ENCODE measurements around the gene WSCD1.

Gene WSCD1

DNA sequence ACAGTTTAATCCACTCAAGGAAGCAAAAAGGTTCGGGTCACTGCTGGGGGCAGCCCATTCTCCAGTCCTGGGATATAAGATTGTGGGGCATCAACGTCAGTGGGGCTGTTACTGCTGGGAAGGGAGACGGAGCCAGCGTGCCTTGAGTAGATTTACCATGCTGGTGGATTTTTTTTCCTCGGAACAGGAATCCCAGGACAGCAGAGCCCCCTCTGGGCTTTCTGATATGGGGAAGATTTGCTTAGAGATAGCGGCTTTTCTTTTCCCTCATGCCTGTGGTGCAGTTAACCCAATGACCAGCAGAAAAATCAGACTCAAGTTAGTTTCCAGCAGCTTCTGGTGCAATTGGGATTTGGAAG is 35.4 kb downstream of the WSCD1 start:
- Histone ChIP-seq H3K4me1 (ENCODE audit: insufficient read depth, low read length) (no peaks in the 10 kb centered on the region), H3K4me2 (ENCODE audit: insufficient read depth, low read length) (no peak overlapping the region), H3K27ac (ENCODE audit: low read length) (no peak overlapping the region), H3K4me3 (ENCODE audit: low read depth in 1 of 2, low read length in 2 of 2) (no peak overlapping the region), H3K79me2 (ENCODE audit: insufficient read depth, low read length) (no peaks in the 10 kb centered on the region), H2AFZ (ENCODE audit: low read depth, low read length) (no peak overlapping the region), H4K20me1 (ENCODE audit: insufficient read depth, low read length) (no peaks in the 10 kb centered on the region), H3K36me3 (ENCODE audit: insufficient read depth, low read length) (no peaks in the 10 kb centered on the region), H3K27me3 (ENCODE audit: insufficient read depth, low read length, poor library complexity) (no peaks in the 10 kb centered on the region), H3K9ac (ENCODE audit: low read depth, low read length) (no peak overlapping the region), H3K9me3 (ENCODE audit: insufficient read depth, low read length, severe bottlenecking) (no peaks in the 10 kb centered on the region)
- TF ChIP-seq, protein P1, sequence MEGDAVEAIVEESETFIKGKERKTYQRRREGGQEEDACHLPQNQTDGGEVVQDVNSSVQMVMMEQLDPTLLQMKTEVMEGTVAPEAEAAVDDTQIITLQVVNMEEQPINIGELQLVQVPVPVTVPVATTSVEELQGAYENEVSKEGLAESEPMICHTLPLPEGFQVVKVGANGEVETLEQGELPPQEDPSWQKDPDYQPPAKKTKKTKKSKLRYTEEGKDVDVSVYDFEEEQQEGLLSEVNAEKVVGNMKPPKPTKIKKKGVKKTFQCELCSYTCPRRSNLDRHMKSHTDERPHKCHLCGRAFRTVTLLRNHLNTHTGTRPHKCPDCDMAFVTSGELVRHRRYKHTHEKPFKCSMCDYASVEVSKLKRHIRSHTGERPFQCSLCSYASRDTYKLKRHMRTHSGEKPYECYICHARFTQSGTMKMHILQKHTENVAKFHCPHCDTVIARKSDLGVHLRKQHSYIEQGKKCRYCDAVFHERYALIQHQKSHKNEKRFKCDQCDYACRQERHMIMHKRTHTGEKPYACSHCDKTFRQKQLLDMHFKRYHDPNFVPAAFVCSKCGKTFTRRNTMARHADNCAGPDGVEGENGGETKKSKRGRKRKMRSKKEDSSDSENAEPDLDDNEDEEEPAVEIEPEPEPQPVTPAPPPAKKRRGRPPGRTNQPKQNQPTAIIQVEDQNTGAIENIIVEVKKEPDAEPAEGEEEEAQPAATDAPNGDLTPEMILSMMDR (IDR thresholded peaks at IDR 0.05; ENCODE audit: borderline replicate concordance, extremely low read depth, low read length, poor library complexity, severe bottlenecking), result no peak
- no peak for TF ChIP-seq EZH2 (IDR thresholded peaks at IDR 0.05; ENCODE audit: borderline replicate concordance, low read depth, low read length, severe bottlenecking)
- ATAC-seq (ENCODE audit: insufficient read depth, low read depth), result no peak
- DNase-seq, result no peak

DNA sequence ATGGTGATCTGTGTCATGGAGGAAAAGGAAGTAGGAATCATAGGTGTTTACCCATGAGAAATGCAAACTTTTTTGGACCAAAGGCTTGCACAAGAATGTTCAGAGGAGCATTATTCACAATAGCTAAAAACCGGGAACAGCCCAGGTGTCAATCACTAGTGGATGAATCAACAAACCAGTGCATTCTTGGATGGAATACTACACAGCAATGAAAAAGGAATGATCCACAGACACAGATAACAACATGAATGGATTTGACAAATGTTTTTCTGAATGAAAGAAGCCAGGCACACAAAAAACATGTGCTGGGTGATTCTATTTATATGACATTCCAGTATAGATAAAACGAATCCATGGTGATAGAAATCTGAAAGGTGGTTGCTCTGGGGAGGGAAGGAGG is 36.0 kb downstream of the WSCD1 start:
- Histone ChIP-seq H3K9ac (ENCODE audit: low read depth, low read length) (no peak overlapping the region), H3K9me3 (ENCODE audit: insufficient read depth, low read length, severe bottlenecking) (no peaks in the 10 kb centered on the region), H3K27me3 (ENCODE audit: insufficient read depth, low read length, poor library complexity) (no peaks in the 10 kb centered on the region), H3K4me2 (ENCODE audit: insufficient read depth, low read length) (no peak overlapping the region), H3K27ac (ENCODE audit: low read length) (no peak overlapping the region), H4K20me1 (ENCODE audit: insufficient read depth, low read length) (no peaks in the 10 kb centered on the region), H3K36me3 (ENCODE audit: insufficient read depth, low read length) (no peaks in the 10 kb centered on the region), H3K4me1 (ENCODE audit: insufficient read depth, low read length) (no peaks in the 10 kb centered on the region), H3K4me3 (ENCODE audit: low read depth in 1 of 2, low read length in 2 of 2) (no peak overlapping the region), H3K79me2 (ENCODE audit: insufficient read depth, low read length) (no peaks in the 10 kb centered on the region), H2AFZ (ENCODE audit: low read depth, low read length) (no peak overlapping the region)
- ATAC-seq (ENCODE audit: insufficient read depth, low read depth), result no peak
- DNase-seq, result no peak
- TF ChIP-seq, protein P1 (IDR thresholded peaks at IDR 0.05; ENCODE audit: borderline replicate concordance, extremely low read depth, low read length, poor library complexity, severe bottlenecking), result no peak
- no peak for TF ChIP-seq EZH2 (IDR thresholded peaks at IDR 0.05; ENCODE audit: borderline replicate concordance, low read depth, low read length, severe bottlenecking)

DNA sequence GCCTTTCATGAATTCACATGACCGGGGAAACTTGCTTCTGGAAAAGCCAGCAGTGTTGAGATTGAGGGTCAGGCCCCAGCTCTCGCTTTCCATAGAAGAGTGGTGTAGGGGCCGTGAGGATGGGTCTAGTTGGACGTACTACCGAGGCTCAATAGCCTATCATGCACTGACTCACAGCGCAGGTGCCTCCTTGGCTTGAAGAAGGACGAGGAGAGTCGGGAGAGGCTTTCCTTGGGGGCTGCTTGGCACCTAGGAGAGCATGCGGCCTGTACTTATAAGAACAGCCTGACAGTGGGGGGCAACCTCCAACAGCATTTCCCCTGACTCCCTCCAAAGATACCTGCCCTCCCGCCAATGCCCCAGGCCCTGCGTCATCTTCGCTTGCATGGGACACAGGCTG is 37.6 kb downstream of the WSCD1 start:
- Histone ChIP-seq H3K27me3 (ENCODE audit: insufficient read depth, low read length, poor library complexity) (no peaks in the 10 kb centered on the region), H4K20me1 (ENCODE audit: insufficient read depth, low read length) (no peaks in the 10 kb centered on the region), H3K9ac (ENCODE audit: low read depth, low read length) (no peak overlapping the region), H3K36me3 (ENCODE audit: insufficient read depth, low read length) (no peaks in the 10 kb centered on the region), H2AFZ (ENCODE audit: low read depth, low read length) (no peak overlapping the region), H3K4me3 (ENCODE audit: low read depth in 1 of 2, low read length in 2 of 2) (no peak overlapping the region), H3K4me1 (ENCODE audit: insufficient read depth, low read length) (no peaks in the 10 kb centered on the region), H3K27ac (ENCODE audit: low read length) (no peak overlapping the region), H3K9me3 (ENCODE audit: insufficient read depth, low read length, severe bottlenecking) (no peaks in the 10 kb centered on the region), H3K79me2 (ENCODE audit: insufficient read depth, low read length) (no peaks in the 10 kb centered on the region), H3K4me2 (ENCODE audit: insufficient read depth, low read length) (no peak overlapping the region)
- DNase-seq, result no peak
- no peak for ATAC-seq (ENCODE audit: insufficient read depth, low read depth)
- TF ChIP-seq, protein P1 (IDR thresholded peaks at IDR 0.05; ENCODE audit: borderline replicate concordance, extremely low read depth, low read length, poor library complexity, severe bottlenecking), result no peak
- no peak for TF ChIP-seq EZH2 (IDR thresholded peaks at IDR 0.05; ENCODE audit: borderline replicate concordance, low read depth, low read length, severe bottlenecking)

DNA sequence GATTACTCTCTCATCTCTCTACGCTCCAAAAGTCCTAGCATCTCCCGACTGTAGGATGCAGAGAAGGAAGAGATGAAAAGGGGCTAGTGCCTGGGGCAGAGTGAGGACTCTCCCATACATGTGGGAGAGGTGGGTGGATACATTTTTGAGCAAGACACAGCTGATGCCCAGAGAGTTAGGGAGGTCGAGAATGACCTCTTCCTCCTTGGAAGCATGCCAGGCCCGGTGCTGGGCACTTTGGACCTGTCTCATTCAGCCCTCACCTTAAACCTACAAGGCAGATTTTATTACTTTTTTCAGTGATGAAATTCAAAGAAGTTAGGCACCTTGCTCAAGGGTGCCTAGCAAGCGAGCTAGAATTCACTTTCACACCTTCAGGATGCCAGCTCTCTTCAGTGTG is 38.2 kb downstream of the WSCD1 start:
- no peaks in the 10 kb centered on the region for H3K36me3 ChIP-seq (ENCODE audit: insufficient read depth, low read length)
- ATAC-seq (ENCODE audit: insufficient read depth, low read depth), result no peak

More for the DNA sequence above, 38.2 kb downstream of the WSCD1 start:
- Histone ChIP-seq H3K4me1 (ENCODE audit: insufficient read depth, low read length) (no peaks in the 10 kb centered on the region), H4K20me1 (ENCODE audit: insufficient read depth, low read length) (no peaks in the 10 kb centered on the region), H3K4me2 (ENCODE audit: insufficient read depth, low read length) (no peak overlapping the region), H3K79me2 (ENCODE audit: insufficient read depth, low read length) (no peaks in the 10 kb centered on the region), H3K9me3 (ENCODE audit: insufficient read depth, low read length, severe bottlenecking) (no peaks in the 10 kb centered on the region), H3K9ac (ENCODE audit: low read depth, low read length) (no peak overlapping the region), H3K27me3 (ENCODE audit: insufficient read depth, low read length, poor library complexity) (no peaks in the 10 kb centered on the region), H2AFZ (ENCODE audit: low read depth, low read length) (no peak overlapping the region), H3K27ac (ENCODE audit: low read length) (no peak overlapping the region), H3K4me3 (ENCODE audit: low read depth in 1 of 2, low read length in 2 of 2) (no peak overlapping the region)
- no peak for DNase-seq
- TF ChIP-seq EZH2 (IDR thresholded peaks at IDR 0.05; ENCODE audit: borderline replicate concordance, low read depth, low read length, severe bottlenecking), result no peak
- TF ChIP-seq, protein P1 (IDR thresholded peaks at IDR 0.05; ENCODE audit: borderline replicate concordance, extremely low read depth, low read length, poor library complexity, severe bottlenecking), result no peak
